Measurements from ENCODE around the gene PDF. TPM values are rescaled to one million over a fixed set of nuclear protein-coding genes. Genes with fewer than 3 reads are reported as not detected.
A peak's percentile ranks its signal among the peaks of the same experiment; 100 is the strongest.

The PDF gene
- total and polyA plus RNA-seq, 4 donors: 16.8 to 31.3 (median 23.1) TPM

DNA sequence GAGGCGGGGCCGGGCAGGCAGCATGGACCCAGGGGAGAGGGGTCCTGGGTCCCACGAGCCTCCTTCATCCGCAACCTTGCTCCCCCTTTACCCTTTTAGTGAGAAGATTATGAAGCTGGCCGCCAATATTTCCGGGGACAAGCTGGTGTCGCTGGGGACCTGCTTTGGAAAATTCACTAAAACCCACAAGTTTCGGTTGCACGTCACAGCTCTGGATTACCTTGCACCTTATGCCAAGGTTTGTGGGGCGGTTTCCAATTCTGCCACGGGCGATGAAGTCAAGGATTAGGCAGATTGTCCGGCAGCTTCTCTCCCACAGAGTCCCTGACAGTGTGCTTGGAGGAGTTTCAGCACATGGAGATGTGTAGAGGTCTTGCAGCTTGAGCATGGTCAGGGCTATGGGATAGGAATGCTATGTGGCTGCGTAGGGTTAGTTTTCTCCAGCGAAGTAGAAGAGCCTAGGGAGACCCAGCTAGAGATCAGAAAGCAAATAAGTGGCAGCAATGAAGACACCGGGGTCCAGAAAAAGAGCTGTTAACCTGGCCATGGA is 9.8 kb upstream of the PDF start:
- Histone ChIP-seq H3K27ac (ENCODE audit: low read depth in 1 of 2, low read length in 2 of 2) (peak overlapping the region; percentile 90), H3K4me3 (ENCODE audit: low read depth in 1 of 3, low read length in 3 of 3) (peak overlapping the region; percentile 69 to 95 (median 94)), H3K36me3 (ENCODE audit: control insufficient read depth in 4 of 4, insufficient read depth in 3 of 4, low read depth in 1 of 4, low read length in 3 of 4) (peaks cover 1 to 35% (median 29%) of the 10 kb centered on the region in 4 donors), H3K9ac (ENCODE audit: low read depth in 1 of 2, low read length in 2 of 2) (peak overlapping the region; percentile 15 to 67), H3K9me3 (ENCODE audit: control insufficient read depth in 4 of 4, low read length in 3 of 4) (no peaks in the 10 kb centered on the region), H3K27me3 (ENCODE audit: control insufficient read depth in 4 of 4, insufficient read depth in 4 of 4, low read length in 3 of 4) (no peaks in the 10 kb centered on the region), H3K4me1 (ENCODE audit: control insufficient read depth in 4 of 4, insufficient read depth in 4 of 4, low read length in 3 of 4) (peaks cover 7 to 35% (median 19%) of the 10 kb centered on the region in 4 donors)
- no peak for TF ChIP-seq MAX (IDR thresholded peaks at IDR 0.05)
- TF ChIP-seq, protein P1, sequence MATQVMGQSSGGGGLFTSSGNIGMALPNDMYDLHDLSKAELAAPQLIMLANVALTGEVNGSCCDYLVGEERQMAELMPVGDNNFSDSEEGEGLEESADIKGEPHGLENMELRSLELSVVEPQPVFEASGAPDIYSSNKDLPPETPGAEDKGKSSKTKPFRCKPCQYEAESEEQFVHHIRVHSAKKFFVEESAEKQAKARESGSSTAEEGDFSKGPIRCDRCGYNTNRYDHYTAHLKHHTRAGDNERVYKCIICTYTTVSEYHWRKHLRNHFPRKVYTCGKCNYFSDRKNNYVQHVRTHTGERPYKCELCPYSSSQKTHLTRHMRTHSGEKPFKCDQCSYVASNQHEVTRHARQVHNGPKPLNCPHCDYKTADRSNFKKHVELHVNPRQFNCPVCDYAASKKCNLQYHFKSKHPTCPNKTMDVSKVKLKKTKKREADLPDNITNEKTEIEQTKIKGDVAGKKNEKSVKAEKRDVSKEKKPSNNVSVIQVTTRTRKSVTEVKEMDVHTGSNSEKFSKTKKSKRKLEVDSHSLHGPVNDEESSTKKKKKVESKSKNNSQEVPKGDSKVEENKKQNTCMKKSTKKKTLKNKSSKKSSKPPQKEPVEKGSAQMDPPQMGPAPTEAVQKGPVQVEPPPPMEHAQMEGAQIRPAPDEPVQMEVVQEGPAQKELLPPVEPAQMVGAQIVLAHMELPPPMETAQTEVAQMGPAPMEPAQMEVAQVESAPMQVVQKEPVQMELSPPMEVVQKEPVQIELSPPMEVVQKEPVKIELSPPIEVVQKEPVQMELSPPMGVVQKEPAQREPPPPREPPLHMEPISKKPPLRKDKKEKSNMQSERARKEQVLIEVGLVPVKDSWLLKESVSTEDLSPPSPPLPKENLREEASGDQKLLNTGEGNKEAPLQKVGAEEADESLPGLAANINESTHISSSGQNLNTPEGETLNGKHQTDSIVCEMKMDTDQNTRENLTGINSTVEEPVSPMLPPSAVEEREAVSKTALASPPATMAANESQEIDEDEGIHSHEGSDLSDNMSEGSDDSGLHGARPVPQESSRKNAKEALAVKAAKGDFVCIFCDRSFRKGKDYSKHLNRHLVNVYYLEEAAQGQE (IDR thresholded peaks at IDR 0.05): no peak
- TF ChIP-seq RXRA (IDR thresholded peaks at IDR 0.05): no peak
- TF ChIP-seq JUND (IDR thresholded peaks at IDR 0.05): no peak
- TF ChIP-seq RAD21 (IDR thresholded peaks at IDR 0.05): no peak
- TF ChIP-seq SP1 (IDR thresholded peaks at IDR 0.05): no peak
- TF ChIP-seq NR2F2 (IDR thresholded peaks at IDR 0.05): no peak
- no peak for TF ChIP-seq FOXA2 (IDR thresholded peaks at IDR 0.05)
- no peak for TF ChIP-seq YY1 (IDR thresholded peaks at IDR 0.05)
- no peak for TF ChIP-seq CTCF (IDR thresholded peaks at IDR 0.05; ENCODE audit: low read depth, low read length, missing input control)
- TF ChIP-seq GABPA (IDR thresholded peaks at IDR 0.05 in 1 of 2, conservative IDR thresholded peaks at IDR 0.05 in 1 of 2): no peak
- no peak for TF ChIP-seq HNF4G (IDR thresholded peaks at IDR 0.05)
- no peak for DNase-seq (ENCODE audit: low spot score)
- 8% methylated on average over 16 of the region's 16 CpGs for WGBS

- H3K4me3 ChIP-seq (ENCODE audit: low read depth in 1 of 3, low read length in 3 of 3): peak within 1 kb of the TSS; percentile 69 to 95 (median 94)
- peak; percentile 94 for DNase-seq (ENCODE audit: low spot score)
- peaks cover 6 to 42% (median 36%) of the 10 kb centered on the region in 4 donors for H3K36me3 ChIP-seq (ENCODE audit: control insufficient read depth in 4 of 4, insufficient read depth in 3 of 4, low read depth in 1 of 4, low read length in 3 of 4)
- no peaks in the 10 kb centered on the region for H3K9me3 ChIP-seq (ENCODE audit: control insufficient read depth in 4 of 4, low read length in 3 of 4)
- peaks cover 7 to 35% (median 20%) of the 10 kb centered on the region in 4 donors for H3K4me1 ChIP-seq (ENCODE audit: control insufficient read depth in 4 of 4, insufficient read depth in 4 of 4, low read length in 3 of 4)
- H3K27ac ChIP-seq (ENCODE audit: low read depth in 1 of 2, low read length in 2 of 2): peak within 1 kb of the TSS; percentile 90
- WGBS: under 1% methylated on average over 77 of the region's 77 CpGs
- H3K9ac ChIP-seq (ENCODE audit: low read depth in 1 of 2, low read length in 2 of 2): peak within 1 kb of the TSS; percentile 85 to 91
- no peaks in the 10 kb centered on the region for H3K27me3 ChIP-seq (ENCODE audit: control insufficient read depth in 4 of 4, insufficient read depth in 4 of 4, low read length in 3 of 4)
- TF ChIP-seq FOXA1 (IDR thresholded peaks at IDR 0.05) (peak; percentile 65), EGR1 (IDR thresholded peaks at IDR 0.05; ENCODE audit: low read depth in 2 of 2) (peak; percentile 71 to 89), TAF1 (conservative IDR thresholded peaks at IDR 0.05) (peak; percentile 83), CTCF (IDR thresholded peaks at IDR 0.05; ENCODE audit: low read depth, low read length, missing input control) (peak; percentile 92), YY1 (IDR thresholded peaks at IDR 0.05) (peak; percentile 98), GABPA (IDR thresholded peaks at IDR 0.05 in 1 of 2, conservative IDR thresholded peaks at IDR 0.05 in 1 of 2) (peak; percentile 97 to 99), RXRA (IDR thresholded peaks at IDR 0.05) (peak; percentile 59 to 70), RAD21 (IDR thresholded peaks at IDR 0.05) (peak; percentile 75), HNF4A (conservative IDR thresholded peaks at IDR 0.05) (peak; percentile 49 to 50), MAX (IDR thresholded peaks at IDR 0.05) (peak; percentile 98), NR2F2 (IDR thresholded peaks at IDR 0.05) (peak; percentile 76), JUND (IDR thresholded peaks at IDR 0.05) (peak in 1 of 2 donors; percentile 53), ATF3 (IDR thresholded peaks at IDR 0.05) (no peak)
- TF ChIP-seq, protein P1 (IDR thresholded peaks at IDR 0.05): peak; percentile 91
Observed at GRCh38 chr16:69339289-69340094, 9.1 kb upstream of the PDF start, which contains the start of the genes COG8 and NIP7. Gene COG8 (minus strand): TSS chr16:69339564. CDS start chr16:69339552, 12 bp downstream. Gene NIP7 (plus strand): TSS chr16:69339772. CDS start chr16:69339830, 58 bp downstream.

Data from liver (tissue), 9 donors.